Glutamatergic neuron (in vitro differentiated cells): Measurements from ENCODE around the gene IRS2. TPM values are rescaled to one million over a fixed set of nuclear protein-coding genes. Genes with fewer than 3 reads are reported as not detected.
"Not testable (repeated sequence)": the region's sequence is repeated elsewhere in the genome, so short reads cannot be mapped to it uniquely, and the experiment has no call there.

ENCODE experiments used
- DNase-seq: peaks from one replicate; pipeline ENCODE4 v3.0.0; 2022
- H3K27ac Mint-ChIP-seq: one replicate; pipeline ENCODE4 v1.8.0; 2020; ENCODE audit warnings: mild to moderate bottlenecking, mixed read lengths, inconsistent platforms; ENCODE audit not compliant: unreplicated experiment
- H3K27me3 Mint-ChIP-seq: one replicate; pipeline ENCODE4 v1.8.0; 2020; ENCODE audit warnings: mild to moderate bottlenecking, moderate library complexity, mixed read lengths, inconsistent platforms; ENCODE audit not compliant: unreplicated experiment
- H3K36me3 Mint-ChIP-seq: one replicate; pipeline ENCODE4 v1.8.0; 2020; ENCODE audit warnings: mild to moderate bottlenecking, mixed read lengths, inconsistent platforms; ENCODE audit not compliant: unreplicated experiment
- H3K4me1 Mint-ChIP-seq: one replicate; pipeline ENCODE4 v1.8.0; 2020; ENCODE audit warnings: mild to moderate bottlenecking, low read depth, mixed read lengths, inconsistent platforms; ENCODE audit not compliant: unreplicated experiment
- H3K4me3 Mint-ChIP-seq: one replicate; pipeline ENCODE4 v1.8.0; 2020; ENCODE audit warnings: mild to moderate bottlenecking, mixed read lengths, inconsistent platforms; ENCODE audit not compliant: unreplicated experiment
- H3K9me3 Mint-ChIP-seq: one replicate; pipeline ENCODE4 v1.8.0; 2020; ENCODE audit warnings: mild to moderate bottlenecking, moderate library complexity, mixed read lengths, inconsistent platforms; ENCODE audit not compliant: unreplicated experiment
- long read RNA-seq: library from polyadenylated mRNA; unstranded; transcript quantifications from one replicate; pipeline ENCODE4 v2.0.0, GENCODE V29; 2020; ENCODE audit not compliant: unreplicated experiment
- total RNA-seq: library from RNA; stranded (reverse); fragmentation: NEBNext Ultra II Directional; extraction: Animal tissue kit (Norgen Biotek cat#: 25700); gene quantifications from one replicate; pipeline ENCODE4 v1.2.1, GENCODE V29; 2021; ENCODE audit not compliant: unreplicated experiment
- TF ChIP-seq, protein P1 (sequence below): fragments of 200-600 bp; sonication (generic); IDR thresholded peaks from one replicate; pipeline ENCODE4 v1.5.0; 2021; ENCODE audit not compliant: partially characterized antibody, unreplicated experiment

Gene IRS2, protein sequence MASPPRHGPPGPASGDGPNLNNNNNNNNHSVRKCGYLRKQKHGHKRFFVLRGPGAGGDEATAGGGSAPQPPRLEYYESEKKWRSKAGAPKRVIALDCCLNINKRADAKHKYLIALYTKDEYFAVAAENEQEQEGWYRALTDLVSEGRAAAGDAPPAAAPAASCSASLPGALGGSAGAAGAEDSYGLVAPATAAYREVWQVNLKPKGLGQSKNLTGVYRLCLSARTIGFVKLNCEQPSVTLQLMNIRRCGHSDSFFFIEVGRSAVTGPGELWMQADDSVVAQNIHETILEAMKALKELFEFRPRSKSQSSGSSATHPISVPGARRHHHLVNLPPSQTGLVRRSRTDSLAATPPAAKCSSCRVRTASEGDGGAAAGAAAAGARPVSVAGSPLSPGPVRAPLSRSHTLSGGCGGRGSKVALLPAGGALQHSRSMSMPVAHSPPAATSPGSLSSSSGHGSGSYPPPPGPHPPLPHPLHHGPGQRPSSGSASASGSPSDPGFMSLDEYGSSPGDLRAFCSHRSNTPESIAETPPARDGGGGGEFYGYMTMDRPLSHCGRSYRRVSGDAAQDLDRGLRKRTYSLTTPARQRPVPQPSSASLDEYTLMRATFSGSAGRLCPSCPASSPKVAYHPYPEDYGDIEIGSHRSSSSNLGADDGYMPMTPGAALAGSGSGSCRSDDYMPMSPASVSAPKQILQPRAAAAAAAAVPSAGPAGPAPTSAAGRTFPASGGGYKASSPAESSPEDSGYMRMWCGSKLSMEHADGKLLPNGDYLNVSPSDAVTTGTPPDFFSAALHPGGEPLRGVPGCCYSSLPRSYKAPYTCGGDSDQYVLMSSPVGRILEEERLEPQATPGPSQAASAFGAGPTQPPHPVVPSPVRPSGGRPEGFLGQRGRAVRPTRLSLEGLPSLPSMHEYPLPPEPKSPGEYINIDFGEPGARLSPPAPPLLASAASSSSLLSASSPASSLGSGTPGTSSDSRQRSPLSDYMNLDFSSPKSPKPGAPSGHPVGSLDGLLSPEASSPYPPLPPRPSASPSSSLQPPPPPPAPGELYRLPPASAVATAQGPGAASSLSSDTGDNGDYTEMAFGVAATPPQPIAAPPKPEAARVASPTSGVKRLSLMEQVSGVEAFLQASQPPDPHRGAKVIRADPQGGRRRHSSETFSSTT (N-terminal part only)
- total RNA-seq, result 27.0 TPM
- long read RNA-seq, partial matches to known transcripts, result 0 of 1 reads
- long read RNA-seq, other reads (novel, unspliced or antisense), result 1 of 1 reads

- peaks cover 3% of the 10 kb centered on the region for H3K27me3 Mint-ChIP-seq
- H3K4me1 Mint-ChIP-seq, result peaks cover 12% of the 10 kb centered on the region
- peak within 1 kb of the TSS; percentile 82 for H3K4me3 Mint-ChIP-seq
- TF ChIP-seq, protein P1, sequence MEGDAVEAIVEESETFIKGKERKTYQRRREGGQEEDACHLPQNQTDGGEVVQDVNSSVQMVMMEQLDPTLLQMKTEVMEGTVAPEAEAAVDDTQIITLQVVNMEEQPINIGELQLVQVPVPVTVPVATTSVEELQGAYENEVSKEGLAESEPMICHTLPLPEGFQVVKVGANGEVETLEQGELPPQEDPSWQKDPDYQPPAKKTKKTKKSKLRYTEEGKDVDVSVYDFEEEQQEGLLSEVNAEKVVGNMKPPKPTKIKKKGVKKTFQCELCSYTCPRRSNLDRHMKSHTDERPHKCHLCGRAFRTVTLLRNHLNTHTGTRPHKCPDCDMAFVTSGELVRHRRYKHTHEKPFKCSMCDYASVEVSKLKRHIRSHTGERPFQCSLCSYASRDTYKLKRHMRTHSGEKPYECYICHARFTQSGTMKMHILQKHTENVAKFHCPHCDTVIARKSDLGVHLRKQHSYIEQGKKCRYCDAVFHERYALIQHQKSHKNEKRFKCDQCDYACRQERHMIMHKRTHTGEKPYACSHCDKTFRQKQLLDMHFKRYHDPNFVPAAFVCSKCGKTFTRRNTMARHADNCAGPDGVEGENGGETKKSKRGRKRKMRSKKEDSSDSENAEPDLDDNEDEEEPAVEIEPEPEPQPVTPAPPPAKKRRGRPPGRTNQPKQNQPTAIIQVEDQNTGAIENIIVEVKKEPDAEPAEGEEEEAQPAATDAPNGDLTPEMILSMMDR, result no peak
- H3K27ac Mint-ChIP-seq, result peak within 1 kb of the TSS; percentile 84
- H3K36me3 Mint-ChIP-seq, result no peaks in the 10 kb centered on the region
- peaks cover 2% of the 10 kb centered on the region for H3K9me3 Mint-ChIP-seq
- DNase-seq, result peak; percentile 92
Measured at GRCh38 chr13:109786457-109787134, at the start of gene IRS2. IRS2 (minus strand) TSS chr13:109786583; CDS start chr13:109786053, 530 bp downstream.

DNA sequence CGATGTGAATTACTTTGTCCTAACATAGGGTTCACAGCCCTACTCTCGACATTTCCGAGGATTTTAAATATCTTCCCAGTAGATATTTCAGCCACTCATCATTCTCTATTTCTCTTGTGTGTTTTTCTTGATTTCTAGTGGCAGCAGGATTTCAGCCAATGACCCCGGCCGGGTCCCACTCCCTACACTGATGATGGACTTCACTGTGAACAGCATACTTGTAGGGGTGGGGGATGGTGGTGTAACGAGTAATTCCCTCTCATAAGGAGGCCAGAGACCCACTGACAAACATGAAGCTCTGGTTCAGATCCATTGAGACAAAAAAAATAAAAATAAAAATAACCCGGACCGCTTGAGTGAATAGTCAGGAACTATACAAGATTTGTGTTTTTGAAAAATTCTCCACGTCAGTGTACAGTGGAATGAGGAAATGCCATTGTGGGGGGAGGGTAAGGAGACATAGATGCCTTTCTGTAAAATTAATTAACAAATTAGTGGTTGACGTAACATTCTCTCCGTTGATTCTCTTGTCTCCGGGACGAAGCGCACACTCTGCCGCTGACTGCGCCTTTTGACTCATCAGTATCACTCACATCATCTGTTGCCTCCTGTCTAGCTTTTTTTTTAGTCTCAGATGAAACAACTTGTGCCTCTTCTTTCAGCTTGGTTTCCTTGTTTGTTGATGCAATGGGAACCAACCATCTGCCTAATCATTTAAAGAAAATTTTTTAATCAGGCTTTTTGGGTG, 48.8 kb upstream of the IRS2 start:
- H3K27ac Mint-ChIP-seq, result no peak overlapping the region
- TF ChIP-seq, protein P1, result no peak

GRCh38 chr13:109833940-109834339, 47.6 kb upstream of the IRS2 start:
- Mint-ChIP-seq H3K4me1 (peaks cover 5% of the 10 kb centered on the region), H3K27me3 (peaks cover 2% of the 10 kb centered on the region), H3K36me3 (peaks cover 8% of the 10 kb centered on the region), H3K27ac (no peak overlapping the region), H3K9me3 (peaks cover 2% of the 10 kb centered on the region), H3K4me3 (no peak overlapping the region)
- no peak for DNase-seq
- TF ChIP-seq, protein P1, result no peak

More for the DNA sequence above, 48.8 kb upstream of the IRS2 start:
- H3K4me3 Mint-ChIP-seq, result peak overlapping the region; percentile 43
- peaks cover 2% of the 10 kb centered on the region for H3K9me3 Mint-ChIP-seq
- H3K36me3 Mint-ChIP-seq, result peaks cover 8% of the 10 kb centered on the region
- peaks cover 5% of the 10 kb centered on the region for H3K4me1 Mint-ChIP-seq
- DNase-seq, result no peak
- H3K27me3 Mint-ChIP-seq, result peaks cover 2% of the 10 kb centered on the region

DNA sequence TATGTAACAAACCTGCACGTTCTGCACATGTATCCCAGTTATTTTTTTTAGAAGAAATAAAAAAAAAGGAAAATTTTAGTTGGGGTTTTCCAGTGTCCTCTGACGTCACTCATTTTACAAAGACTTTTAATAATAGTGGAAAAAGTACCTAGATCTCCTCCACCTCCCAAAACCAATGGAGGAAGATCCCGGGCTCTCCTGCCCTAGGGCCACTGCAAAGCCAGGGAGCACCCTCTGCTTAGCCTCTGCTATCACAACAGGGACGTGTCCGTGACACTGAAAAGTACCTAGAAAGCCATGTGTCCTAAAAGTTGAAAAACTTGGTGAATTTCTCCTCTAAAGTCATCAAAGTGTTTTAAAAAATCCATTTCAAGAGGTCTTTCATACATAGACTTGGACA, 46.7 kb upstream of the IRS2 start:
- Mint-ChIP-seq H3K36me3 (peaks cover 9% of the 10 kb centered on the region), H3K4me3 (no peak overlapping the region), H3K27me3 (peaks cover 2% of the 10 kb centered on the region), H3K4me1 (peaks cover 5% of the 10 kb centered on the region), H3K9me3 (peaks cover 2% of the 10 kb centered on the region), H3K27ac (no peak overlapping the region)
- TF ChIP-seq, protein P1, result no peak
- DNase-seq, result no peak

GRCh38 chr13:109828591-109829316, 42.4 kb upstream of the IRS2 start:
- H3K9me3 Mint-ChIP-seq, H3K27me3 Mint-ChIP-seq, H3K4me3 Mint-ChIP-seq, DNase-seq, H3K4me1 Mint-ChIP-seq, H3K27ac Mint-ChIP-seq: not testable (repeated sequence)
- H3K36me3 Mint-ChIP-seq, result peaks cover 16% of the 10 kb centered on the region

- not testable (repeated sequence) for H3K4me1 Mint-ChIP-seq, H3K27me3 Mint-ChIP-seq, H3K4me3 Mint-ChIP-seq, H3K27ac Mint-ChIP-seq, DNase-seq, H3K9me3 Mint-ChIP-seq
- peaks cover 13% of the 10 kb centered on the region for H3K36me3 Mint-ChIP-seq
Measured at GRCh38 chr13:109823201-109823600, 36.8 kb upstream of the IRS2 start.
